Measurements from ENCODE around the gene IRAK2. TPM values are rescaled to one million over a fixed set of nuclear protein-coding genes. Genes with fewer than 3 reads are reported as not detected.

Gene IRAK2
- total RNA-seq, 1 donor from 2014 or later: 2.0 TPM

DNA sequence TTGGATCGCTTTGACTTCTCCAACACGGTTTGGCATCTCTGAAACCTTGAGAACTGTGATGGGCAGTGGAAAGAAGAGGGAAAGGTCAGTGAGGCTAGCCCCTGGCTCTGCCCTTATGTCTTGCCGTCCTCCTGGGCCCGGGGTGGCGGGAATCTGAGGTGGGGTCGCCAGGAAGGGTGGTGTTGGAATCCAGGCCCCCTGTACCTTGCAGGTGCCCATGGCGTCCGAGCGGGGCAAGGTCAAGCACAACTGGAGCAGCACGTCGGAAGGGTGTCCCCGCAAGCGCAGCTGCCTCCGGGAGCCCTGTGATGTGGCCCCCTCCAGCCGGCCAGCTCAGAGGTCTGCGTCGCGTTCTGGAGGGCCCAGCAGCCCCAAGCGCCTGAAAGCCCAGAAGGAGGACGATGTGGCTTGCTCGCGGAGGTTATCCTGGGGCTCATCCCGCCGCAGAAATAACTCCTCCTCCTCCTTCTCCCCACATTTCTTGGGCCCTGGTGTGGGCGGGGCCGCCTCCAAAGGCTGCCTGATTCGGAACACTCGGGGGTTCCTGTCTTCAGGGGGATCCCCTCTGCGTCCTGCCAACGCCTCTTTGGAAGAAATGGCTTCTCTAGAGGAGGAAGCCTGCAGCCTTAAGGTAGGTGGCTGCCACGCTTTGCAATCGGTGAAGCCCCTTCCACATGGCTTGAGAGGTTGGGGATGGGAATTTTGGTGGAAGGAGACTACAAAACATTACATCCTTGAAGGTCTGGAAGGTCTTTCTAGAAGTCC, 84.4 kb downstream of the IRAK2 start:
- Histone ChIP-seq H3K27me3 (ENCODE audit: low read depth) (no peaks in the 10 kb centered on the region), H3K36me3 (peaks cover 25% of the 10 kb centered on the region), H3K4me1 (peaks cover 46% of the 10 kb centered on the region), H3K4me3 (peak overlapping the region; percentile 83), H3K9me3 (replicated peaks) (peaks cover 22% of the 10 kb centered on the region), H3K27ac (replicated peaks) (peak overlapping the region; percentile 91)
- intact Hi-C loops (cut with micrococcal nuclease): no loop called here
- no peak for DNase-seq
- TF ChIP-seq, protein P1, sequence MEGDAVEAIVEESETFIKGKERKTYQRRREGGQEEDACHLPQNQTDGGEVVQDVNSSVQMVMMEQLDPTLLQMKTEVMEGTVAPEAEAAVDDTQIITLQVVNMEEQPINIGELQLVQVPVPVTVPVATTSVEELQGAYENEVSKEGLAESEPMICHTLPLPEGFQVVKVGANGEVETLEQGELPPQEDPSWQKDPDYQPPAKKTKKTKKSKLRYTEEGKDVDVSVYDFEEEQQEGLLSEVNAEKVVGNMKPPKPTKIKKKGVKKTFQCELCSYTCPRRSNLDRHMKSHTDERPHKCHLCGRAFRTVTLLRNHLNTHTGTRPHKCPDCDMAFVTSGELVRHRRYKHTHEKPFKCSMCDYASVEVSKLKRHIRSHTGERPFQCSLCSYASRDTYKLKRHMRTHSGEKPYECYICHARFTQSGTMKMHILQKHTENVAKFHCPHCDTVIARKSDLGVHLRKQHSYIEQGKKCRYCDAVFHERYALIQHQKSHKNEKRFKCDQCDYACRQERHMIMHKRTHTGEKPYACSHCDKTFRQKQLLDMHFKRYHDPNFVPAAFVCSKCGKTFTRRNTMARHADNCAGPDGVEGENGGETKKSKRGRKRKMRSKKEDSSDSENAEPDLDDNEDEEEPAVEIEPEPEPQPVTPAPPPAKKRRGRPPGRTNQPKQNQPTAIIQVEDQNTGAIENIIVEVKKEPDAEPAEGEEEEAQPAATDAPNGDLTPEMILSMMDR (IDR thresholded peaks at IDR 0.05; ENCODE audit: borderline replicate concordance): no peak

DNA sequence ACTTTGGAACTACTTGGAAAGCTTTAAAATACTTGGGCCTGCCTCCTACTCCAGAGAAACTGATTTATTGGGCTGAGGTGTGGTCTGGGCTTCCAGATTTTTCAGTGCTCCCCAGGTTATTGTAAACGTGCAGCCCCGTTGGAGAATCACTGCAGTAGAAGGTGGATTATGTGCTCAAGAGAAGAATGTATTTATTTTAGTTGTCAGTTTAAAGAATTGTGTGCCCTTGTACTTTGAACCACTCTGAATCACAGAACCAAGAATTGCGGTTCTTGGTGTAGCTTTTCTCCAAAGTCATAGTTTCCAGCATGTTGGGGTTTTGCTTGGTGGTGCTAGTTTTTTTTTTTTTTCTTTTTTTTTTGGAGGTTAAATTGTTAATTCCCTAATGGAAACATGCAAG, 85.1 kb downstream of the IRAK2 start:
- Histone ChIP-seq H3K27me3 (ENCODE audit: low read depth) (no peaks in the 10 kb centered on the region), H3K9me3 (replicated peaks) (peaks cover 15% of the 10 kb centered on the region), H3K27ac (replicated peaks) (peak overlapping the region; percentile 91), H3K36me3 (peaks cover 28% of the 10 kb centered on the region), H3K4me1 (peaks cover 51% of the 10 kb centered on the region), H3K4me3 (peak overlapping the region; percentile 83)
- intact Hi-C loops (cut with micrococcal nuclease): no loop called here
- DNase-seq: no peak
- TF ChIP-seq, protein P1 (IDR thresholded peaks at IDR 0.05; ENCODE audit: borderline replicate concordance): no peak

DNA sequence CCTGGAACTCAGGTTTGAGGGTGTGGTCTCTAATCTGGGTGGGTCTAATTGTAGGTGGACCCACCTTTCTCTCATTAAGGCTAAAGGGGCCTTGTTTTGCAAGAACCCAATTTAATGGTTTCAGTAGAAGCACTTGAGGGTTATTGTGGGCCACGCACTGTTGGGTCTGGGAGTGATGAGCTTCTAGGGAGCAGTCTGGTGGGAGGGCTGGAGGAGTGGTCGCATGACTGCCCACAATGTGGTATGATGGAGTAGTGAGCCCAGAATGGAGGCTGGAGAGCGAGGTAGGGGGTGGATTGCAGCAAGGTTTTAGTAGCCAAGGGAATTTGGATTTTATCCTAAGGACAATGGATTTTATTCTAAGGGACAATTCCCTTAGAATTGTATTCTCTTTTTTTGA, 86.3 kb downstream of the IRAK2 start:
- no peak for DNase-seq
- H3K4me3 ChIP-seq: peak overlapping the region; percentile 83
- no peaks in the 10 kb centered on the region for H3K27me3 ChIP-seq (ENCODE audit: low read depth)
- intact Hi-C loops (cut with micrococcal nuclease): no loop called here
- H3K36me3 ChIP-seq: peaks cover 37% of the 10 kb centered on the region
- TF ChIP-seq, protein P1 (IDR thresholded peaks at IDR 0.05; ENCODE audit: borderline replicate concordance): no peak
- peaks cover 51% of the 10 kb centered on the region for H3K4me1 ChIP-seq
- H3K9me3 ChIP-seq (replicated peaks): peaks cover 3% of the 10 kb centered on the region
- H3K27ac ChIP-seq (replicated peaks): no peak overlapping the region

DNA sequence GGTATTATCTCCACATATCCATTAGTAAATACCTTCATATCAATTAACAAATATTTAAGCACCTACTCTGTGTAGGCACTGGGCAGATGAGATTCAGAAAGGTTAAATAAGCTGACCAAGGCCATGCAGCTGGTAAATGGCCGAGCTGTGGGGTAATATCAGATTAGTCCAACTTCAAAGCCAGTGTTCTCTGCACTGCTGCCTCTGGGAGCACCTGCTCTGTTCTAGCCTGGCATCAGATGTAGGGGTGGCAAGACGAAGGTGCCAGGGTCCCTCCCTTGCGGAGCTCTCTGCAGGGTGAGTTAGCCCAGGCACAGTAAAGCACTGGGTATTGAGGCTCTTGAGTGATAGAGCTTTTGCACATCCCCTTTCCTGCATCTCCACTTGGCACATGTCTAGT, 89.0 kb downstream of the IRAK2 start:
- Histone ChIP-seq H3K4me1 (peaks cover 48% of the 10 kb centered on the region), H3K36me3 (peaks cover 43% of the 10 kb centered on the region), H3K27ac (replicated peaks) (no peak overlapping the region), H3K4me3 (no peak overlapping the region), H3K9me3 (replicated peaks) (no peaks in the 10 kb centered on the region), H3K27me3 (ENCODE audit: low read depth) (no peaks in the 10 kb centered on the region)
- TF ChIP-seq, protein P1 (IDR thresholded peaks at IDR 0.05; ENCODE audit: borderline replicate concordance): no peak
- intact Hi-C loops (cut with micrococcal nuclease): no loop called here
- no peak for DNase-seq

DNA sequence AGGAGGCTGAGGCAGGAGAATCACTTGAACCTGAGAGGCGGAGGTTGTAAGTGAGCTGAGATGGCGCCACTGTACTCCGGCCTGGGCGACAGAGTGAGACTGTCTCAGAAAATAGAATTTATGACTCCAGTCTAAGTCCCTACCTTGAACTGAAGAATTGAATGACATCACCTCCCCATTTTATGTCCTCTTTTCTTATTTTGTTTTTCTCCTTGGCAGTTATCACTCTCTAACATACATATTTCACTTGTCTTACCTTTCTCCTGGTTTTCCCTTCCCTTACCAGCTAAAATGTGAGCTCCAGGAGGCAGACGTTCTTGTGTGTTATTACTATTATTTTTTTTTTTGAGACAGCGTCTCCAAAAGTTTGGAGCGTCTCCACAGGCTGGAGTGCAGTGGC, 91.1 kb downstream of the IRAK2 start:
- DNase-seq: no peak
- H3K27me3 ChIP-seq (ENCODE audit: low read depth): no peaks in the 10 kb centered on the region
- H3K9me3 ChIP-seq (replicated peaks): no peaks in the 10 kb centered on the region
- no peak overlapping the region for H3K27ac ChIP-seq (replicated peaks)
- peaks cover 57% of the 10 kb centered on the region for H3K36me3 ChIP-seq
- intact Hi-C loops (cut with micrococcal nuclease): no loop called here
- TF ChIP-seq, protein P1 (IDR thresholded peaks at IDR 0.05; ENCODE audit: borderline replicate concordance): no peak
- peaks cover 27% of the 10 kb centered on the region for H3K4me1 ChIP-seq
- H3K4me3 ChIP-seq: no peak overlapping the region

All from left ventricle myocardium inferior (tissue), 1 donor.